Activated naive CD8-positive, alpha-beta T cell treated with anti-CD3 and anti-CD28 coated beads, Interleukin-2, amount 10 ng/mL, durations not matched to agents 7 days and 5 days (primary cell): Measurements from ENCODE around the gene INVS. TPM values are rescaled to one million over a fixed set of nuclear protein-coding genes. Genes with fewer than 3 reads are reported as not detected.
"Not testable (repeated sequence)": the region's sequence is repeated elsewhere in the genome, so short reads cannot be mapped to it uniquely, and the experiment has no call there.

Experiments
- ATAC-seq: fragments of 150-1000 bp; cut with Tn5 transposase; one replicate; pipeline ENCODE4 v1.10.0; 2021; ENCODE audit warnings: low read depth, moderate library complexity
- POLR2A ChIA-PET: fragments of 350-600 bp; sonication (Branson Sonifier 250); formaldehyde crosslinking; loops from one replicate; lab custom pipeline; 2021; ENCODE audit warnings: antibody characterized with exemption; lab: Charles Lee
- DNase-seq: peaks from one replicate; pipeline ENCODE4 v3.0.0; 2021
- H3K27ac Mint-ChIP-seq: one replicate; pipeline ENCODE4 v1.8.0; 2022; ENCODE audit warnings: mild to moderate bottlenecking, mixed read lengths
- H3K27me3 Mint-ChIP-seq: one replicate; pipeline ENCODE4 v1.8.0; 2022; ENCODE audit warnings: mild to moderate bottlenecking, moderate library complexity, mixed read lengths
- H3K36me3 Mint-ChIP-seq: one replicate; pipeline ENCODE4 v1.8.0; 2021; ENCODE audit warnings: mild to moderate bottlenecking, mixed read lengths
- H3K4me1 Mint-ChIP-seq: one replicate; pipeline ENCODE4 v1.8.0; 2021; ENCODE audit warnings: mixed read lengths
- H3K4me3 Mint-ChIP-seq: one replicate; pipeline ENCODE4 v1.8.0; 2022; ENCODE audit warnings: mild to moderate bottlenecking, moderate library complexity, mixed read lengths
- H3K9me3 Mint-ChIP-seq: one replicate; pipeline ENCODE4 v1.8.0; 2021; ENCODE audit warnings: mixed read lengths
- total RNA-seq, 2 experiments: library from RNA; stranded (reverse); gene quantifications; one replicate each; pipeline ENCODE4 v1.2.3, GENCODE V29; 2021

The INVS gene
- total RNA-seq, 2 experiments from 2014 or later: 17.8 to 18.9 TPM

DNA sequence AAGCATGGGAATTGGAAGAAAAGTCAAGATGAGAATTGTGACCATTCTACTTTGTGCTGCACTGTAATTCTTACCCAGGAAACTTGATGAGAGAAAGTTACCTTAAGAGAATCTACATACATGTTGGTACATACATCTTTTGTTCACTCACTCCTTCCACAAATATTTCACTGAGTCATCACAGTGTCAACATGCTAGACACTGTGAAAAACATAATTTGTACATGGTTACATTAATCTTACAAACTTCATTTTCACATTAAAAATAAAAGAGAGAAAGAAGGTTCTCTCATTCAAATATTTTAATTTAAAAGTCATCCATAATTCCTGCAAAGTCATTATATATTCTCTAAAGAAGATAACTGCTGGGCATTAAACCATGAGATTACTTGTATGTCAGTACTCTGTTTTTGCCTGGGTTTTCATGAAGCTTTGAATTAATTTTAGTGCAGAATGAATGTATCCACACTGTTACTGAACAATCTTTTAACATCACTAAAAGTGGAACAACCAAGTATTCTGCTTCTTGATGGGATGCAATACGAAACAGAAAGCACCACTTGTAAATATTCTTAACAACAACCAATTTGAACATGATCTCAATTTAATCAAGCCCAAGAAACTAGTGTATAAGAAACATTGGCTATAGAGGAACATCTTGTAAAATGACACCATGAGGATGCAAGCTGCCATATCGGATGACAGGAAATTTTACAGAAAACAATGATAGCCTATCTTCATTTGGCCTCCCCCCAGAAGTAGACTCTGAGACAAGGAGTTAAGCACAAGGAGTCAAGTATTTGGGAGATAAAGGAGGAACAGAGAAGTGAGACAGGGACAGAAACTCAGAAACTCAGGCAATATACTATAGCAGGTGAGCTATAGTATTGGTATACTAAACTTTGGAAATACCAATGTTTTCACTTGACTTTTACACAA, 28.7 kb upstream of the INVS start:
- Mint-ChIP-seq H3K4me1 (peaks cover 10% of the 10 kb centered on the region), H3K27ac (no peak overlapping the region), H3K27me3 (no peaks in the 10 kb centered on the region), H3K4me3 (no peak overlapping the region), H3K36me3 (peaks cover 18% of the 10 kb centered on the region), H3K9me3 (no peaks in the 10 kb centered on the region)
- no peak for ATAC-seq
- POLR2A ChIA-PET: no interaction called here
- no peak for DNase-seq

DNA sequence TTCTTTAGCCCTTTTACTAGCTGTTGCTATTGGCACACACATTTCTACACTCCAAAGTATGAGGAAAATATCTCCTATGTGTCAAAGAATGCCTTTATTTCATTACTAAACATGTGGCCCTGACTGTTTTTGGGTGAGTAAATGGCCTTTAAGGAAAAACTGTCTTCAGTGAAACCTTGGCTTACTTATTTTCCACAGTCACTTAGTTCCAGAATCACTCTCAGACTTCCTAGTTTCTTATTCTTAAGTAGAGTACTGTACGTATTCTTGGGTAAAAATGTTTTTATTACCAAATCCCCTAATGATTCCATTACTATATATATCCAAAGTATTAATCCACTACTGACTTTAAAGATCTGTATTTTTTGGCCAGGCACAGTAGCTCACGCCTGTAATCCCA, 27.8 kb upstream of the INVS start:
- no peak for DNase-seq
- Mint-ChIP-seq H3K27ac (no peak overlapping the region), H3K36me3 (peaks cover 19% of the 10 kb centered on the region), H3K4me3 (no peak overlapping the region), H3K4me1 (peaks cover 10% of the 10 kb centered on the region), H3K27me3 (no peaks in the 10 kb centered on the region), H3K9me3 (no peaks in the 10 kb centered on the region)
- POLR2A ChIA-PET: no interaction called here
- ATAC-seq: no peak

DNA sequence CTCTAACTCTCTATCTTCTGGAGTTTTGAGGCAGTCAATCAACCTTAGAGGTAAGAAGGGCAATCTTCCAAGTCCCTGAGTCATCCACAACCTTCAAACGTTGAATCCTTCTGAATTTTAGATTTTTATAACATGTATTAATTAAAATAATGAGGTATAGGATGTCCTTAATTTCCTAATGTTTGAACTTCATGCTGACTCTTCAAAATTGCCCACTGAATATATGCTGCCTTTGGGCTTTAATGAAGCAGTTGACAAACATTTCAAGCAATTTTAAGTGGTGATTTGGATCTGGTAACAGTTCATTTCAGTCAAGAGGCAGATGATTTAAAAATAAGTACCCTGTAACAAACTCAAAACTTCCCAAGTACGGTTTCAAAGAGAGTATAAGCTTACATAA, 26.2 kb upstream of the INVS start:
- peaks cover 2% of the 10 kb centered on the region for H3K4me1 Mint-ChIP-seq
- no peaks in the 10 kb centered on the region for H3K27me3 Mint-ChIP-seq
- H3K27ac Mint-ChIP-seq: no peak overlapping the region
- ATAC-seq (no peak), DNase-seq (no peak)
- H3K9me3 Mint-ChIP-seq: no peaks in the 10 kb centered on the region
- POLR2A ChIA-PET: no interaction called here
- H3K4me3 Mint-ChIP-seq: no peak overlapping the region
- H3K36me3 Mint-ChIP-seq: peaks cover 22% of the 10 kb centered on the region

DNA sequence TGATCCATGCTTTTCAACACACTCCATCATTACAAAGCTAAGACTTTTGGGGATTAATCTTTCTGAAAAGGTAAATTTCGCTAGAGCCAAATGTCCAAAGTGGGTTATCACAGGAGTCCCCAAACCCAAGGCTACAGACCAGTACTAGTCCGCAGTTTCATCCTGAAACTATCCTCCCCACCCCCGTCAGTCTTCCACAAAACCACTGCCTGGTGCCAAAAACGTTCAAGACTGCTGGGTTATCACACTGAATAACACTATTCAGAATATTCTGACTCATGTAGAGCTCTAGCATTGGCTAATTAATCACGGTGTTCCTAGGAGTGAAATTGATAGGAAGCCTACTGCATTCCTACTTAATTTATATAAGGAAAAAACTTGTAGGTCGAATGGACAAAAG, 24.9 kb upstream of the INVS start:
- ATAC-seq (no peak), DNase-seq (no peak)
- peaks cover 26% of the 10 kb centered on the region for H3K36me3 Mint-ChIP-seq
- peaks cover 2% of the 10 kb centered on the region for H3K4me1 Mint-ChIP-seq
- no peak overlapping the region for H3K27ac Mint-ChIP-seq
- H3K9me3 Mint-ChIP-seq: no peaks in the 10 kb centered on the region
- no peaks in the 10 kb centered on the region for H3K27me3 Mint-ChIP-seq
- H3K4me3 Mint-ChIP-seq: no peak overlapping the region
- POLR2A ChIA-PET: no interaction called here

DNA sequence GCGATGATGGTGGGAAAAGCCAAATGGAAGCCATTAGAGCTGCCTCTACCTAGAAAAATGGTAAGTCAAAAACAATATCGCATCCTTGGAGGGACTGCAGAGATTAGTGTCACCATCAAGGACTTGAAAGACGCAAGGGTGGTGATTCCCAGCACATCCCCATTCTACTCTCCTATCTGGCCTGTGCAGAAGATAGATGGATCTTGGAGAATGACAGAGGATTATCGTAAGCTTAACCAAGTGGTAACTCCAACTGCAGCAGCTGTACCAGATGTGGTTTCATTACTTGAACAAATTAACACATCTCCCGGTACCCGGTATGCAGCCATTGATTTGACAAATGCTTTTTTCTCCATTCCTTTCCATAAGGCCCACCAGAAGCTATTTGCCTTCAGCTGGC, 24.1 kb upstream of the INVS start:
- Mint-ChIP-seq H3K4me3 (no peak overlapping the region), H3K27me3 (no peaks in the 10 kb centered on the region), H3K36me3 (peaks cover 26% of the 10 kb centered on the region), H3K9me3 (no peaks in the 10 kb centered on the region), H3K27ac (no peak overlapping the region), H3K4me1 (peaks cover 2% of the 10 kb centered on the region)
- POLR2A ChIA-PET: no interaction called here
- ATAC-seq (no peak), DNase-seq (no peak)

DNA sequence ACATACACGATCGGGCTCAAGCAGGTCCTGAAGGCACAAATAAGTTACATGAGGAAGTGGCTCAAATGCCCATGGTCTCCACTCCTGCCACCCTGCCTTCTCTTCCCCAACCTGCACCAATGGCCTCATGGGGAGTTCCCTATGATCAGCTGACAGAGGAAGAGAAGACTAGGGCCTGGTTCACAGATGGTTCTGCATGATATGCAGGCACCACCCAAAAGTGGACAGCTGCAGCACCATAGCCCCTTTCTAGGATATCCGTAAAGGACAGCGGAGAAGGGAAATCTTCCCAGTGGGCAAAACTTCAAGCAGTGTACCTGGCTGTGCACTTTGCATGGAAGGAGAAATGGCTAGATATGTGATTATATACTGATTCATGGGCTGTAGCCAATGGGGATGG, 22.8 kb upstream of the INVS start:
- H3K27ac Mint-ChIP-seq: peak overlapping the region; percentile 13
- H3K4me1 Mint-ChIP-seq, H3K4me3 Mint-ChIP-seq, DNase-seq, POLR2A ChIA-PET, H3K9me3 Mint-ChIP-seq, ATAC-seq, H3K27me3 Mint-ChIP-seq: not testable (repeated sequence)
- H3K36me3 Mint-ChIP-seq: peaks cover 31% of the 10 kb centered on the region

DNA sequence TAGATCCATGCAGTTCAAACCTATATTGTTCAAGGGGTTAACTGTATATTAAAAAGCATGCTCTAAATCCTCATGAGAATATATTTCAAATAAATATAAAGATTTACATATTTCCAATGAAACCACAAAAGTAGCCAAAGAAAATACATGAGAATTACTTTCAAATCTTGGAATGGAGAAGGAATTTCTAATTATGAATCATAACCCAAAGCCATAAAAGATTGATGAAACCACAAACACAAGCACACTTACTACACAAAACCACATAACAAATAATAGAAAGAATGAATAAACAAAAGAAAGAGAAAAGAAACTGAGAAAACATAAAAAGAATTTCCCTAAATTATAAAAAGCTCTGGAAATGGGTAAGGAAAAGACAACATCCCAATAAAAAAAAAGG, 16.3 kb upstream of the INVS start:
- DNase-seq: no peak
- Mint-ChIP-seq H3K27ac (no peak overlapping the region), H3K4me1 (peaks cover 34% of the 10 kb centered on the region), H3K36me3 (peaks cover 10% of the 10 kb centered on the region), H3K9me3 (no peaks in the 10 kb centered on the region), H3K27me3 (no peaks in the 10 kb centered on the region), H3K4me3 (no peak overlapping the region)
- POLR2A ChIA-PET: no interaction called here
- ATAC-seq: no peak

DNA sequence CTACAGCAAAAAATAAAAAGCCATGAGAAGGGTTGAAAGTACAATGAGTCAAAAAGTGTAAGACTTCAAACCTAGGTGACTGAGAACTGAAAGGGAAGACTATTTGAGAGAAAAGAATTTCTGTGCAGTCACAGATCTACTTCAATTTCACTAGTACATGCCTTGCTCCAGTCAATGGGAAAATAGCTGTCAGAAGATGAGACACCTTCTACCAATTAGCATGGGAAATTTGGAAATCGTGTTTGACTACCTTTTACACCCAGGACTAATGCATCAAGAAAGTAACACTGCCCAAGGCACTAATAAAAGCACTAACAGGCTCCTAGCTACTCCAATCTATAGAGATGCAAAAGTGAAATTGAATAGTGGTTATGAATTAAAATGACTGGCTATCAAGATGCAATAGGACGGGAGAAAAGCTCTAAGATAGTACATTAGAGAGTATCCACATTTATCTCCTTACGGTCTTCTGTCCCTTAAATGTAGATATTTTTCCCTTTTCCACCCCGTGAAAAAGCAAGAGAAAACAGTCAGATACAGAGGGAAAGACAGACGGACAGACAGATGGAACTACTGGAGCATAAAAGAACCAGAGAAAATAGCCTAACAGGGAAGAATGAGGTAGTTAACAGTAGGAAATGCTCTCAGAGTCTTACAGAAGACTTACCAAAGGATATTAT, 15.5 kb upstream of the INVS start:
- Mint-ChIP-seq H3K4me3 (no peak overlapping the region), H3K27me3 (no peaks in the 10 kb centered on the region), H3K4me1 (peaks cover 40% of the 10 kb centered on the region), H3K9me3 (no peaks in the 10 kb centered on the region), H3K36me3 (peaks cover 10% of the 10 kb centered on the region), H3K27ac (no peak overlapping the region)
- POLR2A ChIA-PET: no interaction called here
- no peak for ATAC-seq
- DNase-seq: no peak

DNA sequence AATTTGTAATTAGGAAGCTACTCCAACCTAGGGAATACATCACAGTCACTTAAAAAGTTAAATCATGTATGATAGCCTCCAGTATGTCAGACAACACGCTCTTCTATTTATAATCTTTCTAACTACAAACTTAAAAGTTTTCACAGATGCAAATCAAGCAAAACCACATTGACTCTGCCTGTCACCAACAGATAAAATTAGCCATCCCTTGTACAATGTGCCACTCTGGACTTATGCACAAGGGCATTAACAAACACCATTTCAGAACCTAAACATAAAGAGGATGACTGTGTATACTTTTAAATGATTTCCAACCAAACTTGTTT, 15.0 kb upstream of the INVS start:
- Mint-ChIP-seq H3K9me3 (no peaks in the 10 kb centered on the region), H3K4me1 (peaks cover 40% of the 10 kb centered on the region), H3K36me3 (peaks cover 6% of the 10 kb centered on the region), H3K27me3 (no peaks in the 10 kb centered on the region), H3K4me3 (no peak overlapping the region), H3K27ac (no peak overlapping the region)
- POLR2A ChIA-PET: no interaction called here
- no peak for DNase-seq
- ATAC-seq: no peak

DNA sequence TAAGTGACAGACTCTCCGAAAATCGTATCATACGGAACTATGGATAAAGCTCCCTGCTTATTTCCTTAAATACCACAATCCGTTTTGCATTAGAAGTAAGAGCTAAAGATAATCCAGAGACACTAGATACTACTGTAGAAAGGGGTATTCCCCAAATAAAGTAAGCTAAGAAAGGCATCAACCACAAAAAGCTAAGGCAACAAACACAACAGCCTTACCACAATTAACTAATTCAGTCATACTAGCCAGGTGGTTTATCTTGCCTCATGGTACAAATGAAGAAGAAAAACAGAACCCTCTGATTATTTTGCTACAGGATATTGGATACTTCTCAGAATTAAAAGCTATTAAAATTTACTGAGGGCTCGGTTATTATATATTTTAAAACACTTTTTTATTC, 14.3 kb upstream of the INVS start:
- peak; percentile 52 for ATAC-seq
- H3K4me3 Mint-ChIP-seq: no peak overlapping the region
- H3K9me3 Mint-ChIP-seq: no peaks in the 10 kb centered on the region
- peaks cover 5% of the 10 kb centered on the region for H3K36me3 Mint-ChIP-seq
- no peak overlapping the region for H3K27ac Mint-ChIP-seq
- H3K4me1 Mint-ChIP-seq: peaks cover 40% of the 10 kb centered on the region
- no peak for DNase-seq
- no peaks in the 10 kb centered on the region for H3K27me3 Mint-ChIP-seq
- POLR2A ChIA-PET: no interaction called here

DNA sequence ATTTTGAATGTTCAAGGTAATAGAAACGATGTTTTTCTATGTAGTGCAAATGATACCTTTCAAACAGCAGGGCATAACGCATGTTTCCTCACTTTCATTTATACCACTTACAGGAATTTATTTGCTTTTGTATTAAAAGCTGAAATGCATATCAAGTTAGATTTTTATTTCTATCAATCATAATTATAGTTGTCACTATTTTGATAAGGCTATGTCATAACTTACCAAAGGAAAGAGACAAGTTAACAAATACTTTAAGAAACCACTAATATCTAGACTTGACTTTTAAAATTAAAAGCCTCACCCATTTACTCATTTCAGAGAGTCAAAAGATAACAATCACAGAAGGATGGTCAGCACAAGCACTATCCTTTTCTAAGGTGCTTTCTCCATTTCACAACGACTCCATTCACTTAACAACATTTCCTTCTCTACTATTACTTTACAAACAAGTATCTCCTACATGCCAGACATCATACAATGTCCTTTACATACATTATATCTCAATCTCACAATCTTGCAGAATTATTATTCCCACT, 12.9 kb upstream of the INVS start:
- Mint-ChIP-seq H3K27me3 (no peaks in the 10 kb centered on the region), H3K4me3 (no peak overlapping the region), H3K36me3 (no peaks in the 10 kb centered on the region), H3K9me3 (no peaks in the 10 kb centered on the region), H3K27ac (no peak overlapping the region), H3K4me1 (peaks cover 37% of the 10 kb centered on the region)
- POLR2A ChIA-PET: no interaction called here
- DNase-seq: no peak
- ATAC-seq: no peak

DNA sequence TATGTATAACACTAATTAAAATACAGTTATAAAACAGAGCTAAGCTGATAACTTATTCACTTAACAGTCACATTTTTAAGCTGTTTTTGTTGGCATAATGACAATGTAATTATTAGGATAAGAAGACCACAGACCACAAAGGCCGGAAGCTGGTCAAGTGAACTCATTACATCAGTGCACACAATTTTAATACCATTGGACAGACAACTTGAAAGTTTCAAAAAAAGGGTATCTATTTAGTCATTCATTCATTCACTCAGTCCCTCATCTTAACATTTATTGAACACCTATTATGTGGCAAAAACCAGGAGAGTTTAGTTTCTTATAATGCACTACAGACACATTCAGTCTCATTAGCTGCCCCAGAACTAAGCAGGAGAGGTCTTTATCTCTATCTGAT, 11.8 kb upstream of the INVS start:
- ATAC-seq (no peak), DNase-seq (no peak)
- H3K36me3 Mint-ChIP-seq: peaks cover 3% of the 10 kb centered on the region
- H3K4me3 Mint-ChIP-seq: peak overlapping the region; percentile 2
- peaks cover 37% of the 10 kb centered on the region for H3K4me1 Mint-ChIP-seq
- no peaks in the 10 kb centered on the region for H3K9me3 Mint-ChIP-seq
- POLR2A ChIA-PET: no interaction called here
- no peak overlapping the region for H3K27ac Mint-ChIP-seq
- no peaks in the 10 kb centered on the region for H3K27me3 Mint-ChIP-seq

DNA sequence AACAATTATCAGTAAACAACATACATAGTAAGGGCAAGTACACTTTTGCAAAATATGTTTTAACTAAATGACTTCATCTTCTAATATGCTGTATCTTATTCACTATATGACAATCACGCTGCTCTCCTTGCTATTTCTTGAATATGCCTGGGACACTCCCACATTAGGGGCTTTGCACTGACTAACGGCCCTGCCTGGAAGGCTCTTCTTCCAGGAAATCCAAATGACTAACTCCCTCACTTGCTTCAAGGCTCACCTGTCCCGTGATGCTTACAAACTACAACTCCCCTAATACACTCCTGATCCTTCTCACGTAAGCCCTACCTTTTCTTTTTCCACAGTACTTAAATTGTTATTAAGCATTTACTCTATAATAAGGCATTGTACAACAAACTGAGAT, 10.8 kb upstream of the INVS start:
- H3K27me3 Mint-ChIP-seq: no peaks in the 10 kb centered on the region
- POLR2A ChIA-PET: no interaction called here
- no peak for DNase-seq
- peaks cover 4% of the 10 kb centered on the region for H3K36me3 Mint-ChIP-seq
- H3K9me3 Mint-ChIP-seq: no peaks in the 10 kb centered on the region
- ATAC-seq: no peak
- H3K4me3 Mint-ChIP-seq: peak overlapping the region; percentile 37
- no peak overlapping the region for H3K27ac Mint-ChIP-seq
- H3K4me1 Mint-ChIP-seq: peaks cover 32% of the 10 kb centered on the region

DNA sequence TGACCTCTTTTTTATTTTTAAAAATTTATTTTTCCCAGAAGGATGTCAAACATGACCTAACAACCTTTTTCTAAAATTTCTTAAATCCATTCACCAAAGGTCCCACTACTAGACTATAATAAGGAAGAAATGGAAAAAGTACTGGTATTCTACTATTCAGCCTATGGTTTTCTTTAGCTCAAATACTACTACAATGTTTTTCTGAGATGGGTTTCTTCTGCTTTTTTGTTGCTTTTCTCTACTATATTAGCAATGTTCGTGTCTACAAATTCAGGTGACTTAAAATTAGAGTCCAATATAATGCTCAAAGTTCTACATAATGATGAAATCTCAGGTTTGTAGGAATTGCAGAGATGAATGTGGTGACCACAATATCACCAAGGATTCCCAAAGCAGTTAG, 8.2 kb upstream of the INVS start:
- Mint-ChIP-seq H3K27me3 (no peaks in the 10 kb centered on the region), H3K36me3 (peaks cover 6% of the 10 kb centered on the region), H3K4me3 (no peak overlapping the region), H3K4me1 (peaks cover 27% of the 10 kb centered on the region), H3K27ac (no peak overlapping the region), H3K9me3 (no peaks in the 10 kb centered on the region)
- POLR2A ChIA-PET: no interaction called here
- no peak for ATAC-seq
- no peak for DNase-seq
